Epidermal melanocyte (primary cell): ENCODE measurements around the gene CHIC2.

Source experiments
- DNase-seq: peaks from one replicate; pipeline ENCODE4 v3.0.0; 2011; ENCODE audit warnings: low spot score; ENCODE audit not compliant: insufficient read length

Gene CHIC2

DNA sequence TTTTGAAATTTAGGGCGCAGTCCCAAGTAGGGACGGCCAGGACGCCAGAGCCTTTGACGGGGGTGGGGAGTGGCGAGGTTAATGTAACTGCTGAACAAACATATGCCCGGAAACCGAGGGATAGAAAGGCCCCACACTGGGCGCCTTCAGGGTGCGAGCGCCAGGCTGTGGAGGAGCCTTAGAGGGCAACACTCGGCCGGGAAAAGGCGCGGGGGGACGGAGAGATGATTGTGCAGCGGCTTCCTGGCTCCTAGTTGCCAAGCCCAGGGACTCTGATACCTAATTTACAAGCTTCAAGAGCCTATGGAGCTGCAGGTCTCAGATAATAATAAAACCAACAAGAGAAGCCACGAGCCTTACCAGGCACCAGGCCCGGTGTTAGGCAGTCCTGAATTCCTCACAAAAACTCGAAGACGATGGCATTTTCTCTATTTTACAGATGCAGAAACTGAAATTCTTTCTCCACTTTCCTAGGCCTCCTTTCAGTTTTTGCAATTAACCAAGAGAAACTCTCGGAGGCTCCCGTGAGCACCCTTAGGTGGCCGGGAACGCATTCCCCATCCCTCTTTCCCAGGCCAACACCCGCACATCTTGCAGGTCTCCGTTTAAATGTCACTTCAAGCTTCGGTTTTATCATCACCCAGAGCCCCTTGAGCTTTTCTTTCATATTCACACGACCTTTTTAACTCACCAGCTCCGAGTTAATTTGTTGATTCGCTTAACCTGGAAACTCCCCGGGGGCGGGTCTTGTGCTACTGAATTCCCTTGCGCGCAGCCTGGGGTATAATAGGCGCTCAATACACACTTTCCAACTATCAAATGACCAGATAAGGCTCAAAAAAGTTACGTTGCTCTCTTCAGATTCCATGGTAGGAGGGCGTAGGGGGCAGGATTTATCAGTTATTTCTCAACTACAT is 29.2 kb upstream of the CHIC2 start:
- no peak for DNase-seq

DNA sequence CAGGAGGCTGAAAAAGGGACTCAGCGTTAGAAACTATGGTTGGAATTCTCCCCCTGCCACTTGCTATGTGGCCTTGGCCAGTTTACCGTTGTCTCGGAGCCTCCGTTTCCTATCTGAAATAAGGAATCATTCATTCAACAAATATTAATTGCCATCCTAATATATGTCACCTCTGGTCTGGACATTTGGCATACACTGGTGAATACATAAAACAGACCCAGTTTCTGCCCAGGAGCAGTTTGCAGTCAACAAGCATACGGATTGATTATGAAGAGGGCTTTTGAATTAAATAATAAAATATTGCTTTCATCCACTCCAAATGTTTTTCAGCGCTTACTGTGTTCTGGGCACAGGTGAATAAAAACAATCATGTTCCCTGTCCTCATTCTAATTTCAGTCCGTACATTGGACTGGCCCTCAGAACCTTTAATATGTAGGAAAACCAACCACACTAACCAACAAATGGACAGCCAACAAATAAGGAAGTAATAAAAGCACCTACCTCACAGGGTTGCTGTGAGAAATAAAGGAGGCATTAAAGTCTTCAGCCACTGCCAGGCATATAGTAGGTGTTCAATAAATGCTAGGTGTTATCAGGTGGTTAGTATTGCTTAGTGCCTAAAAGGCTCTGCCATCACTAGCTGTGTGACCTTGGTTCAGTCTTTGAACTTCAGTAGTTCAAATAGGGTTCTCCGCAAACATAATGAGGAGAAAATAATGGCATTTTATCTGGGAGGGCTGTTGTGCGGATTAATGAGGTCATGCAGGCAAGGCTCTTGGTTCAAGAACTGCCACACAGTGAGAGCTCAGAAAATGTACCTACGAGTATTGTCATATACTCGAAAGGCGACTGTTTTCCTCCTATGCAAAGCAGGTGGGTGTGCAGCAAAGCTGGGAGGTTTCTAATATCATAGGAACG is 28.3 kb upstream of the CHIC2 start:
- DNase-seq, result no peak

DNA sequence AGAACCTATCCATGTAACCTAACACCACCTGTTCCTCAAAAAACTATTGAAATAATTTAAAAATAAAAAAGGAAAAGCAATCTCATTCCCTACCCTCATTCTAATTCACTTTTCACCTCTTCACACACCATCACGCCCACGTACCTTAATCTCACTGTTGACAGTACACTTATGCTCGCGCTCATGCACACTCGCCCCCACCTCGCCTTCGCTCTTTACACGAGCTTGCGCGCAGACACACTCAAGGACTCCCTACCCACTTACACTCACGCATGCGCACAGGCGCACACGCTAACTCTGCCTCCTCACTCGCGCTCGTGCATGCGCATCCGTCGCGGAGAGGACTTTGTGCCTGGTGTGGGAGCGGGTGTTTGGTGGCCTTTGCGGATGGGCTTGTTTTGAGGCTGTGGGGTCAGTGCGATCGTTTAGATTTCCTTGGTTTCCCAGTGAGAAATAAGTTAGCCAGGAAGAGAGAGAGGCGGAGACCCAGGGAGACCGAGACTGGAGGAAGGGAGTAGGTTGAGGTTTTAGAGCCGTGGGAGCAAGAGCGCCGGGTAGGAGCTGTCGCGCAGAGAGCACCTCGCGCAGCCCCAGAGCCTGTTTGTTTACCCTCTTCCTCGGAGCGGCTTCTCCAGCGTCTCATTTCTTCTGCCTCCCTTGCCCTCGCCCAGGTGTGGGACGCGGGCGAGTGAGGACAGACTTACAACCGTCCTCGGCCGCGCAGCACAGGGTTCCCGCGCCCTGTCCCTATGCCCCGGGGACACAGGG is 27.4 kb upstream of the CHIC2 start:
- peak; percentile 86 for DNase-seq

DNA sequence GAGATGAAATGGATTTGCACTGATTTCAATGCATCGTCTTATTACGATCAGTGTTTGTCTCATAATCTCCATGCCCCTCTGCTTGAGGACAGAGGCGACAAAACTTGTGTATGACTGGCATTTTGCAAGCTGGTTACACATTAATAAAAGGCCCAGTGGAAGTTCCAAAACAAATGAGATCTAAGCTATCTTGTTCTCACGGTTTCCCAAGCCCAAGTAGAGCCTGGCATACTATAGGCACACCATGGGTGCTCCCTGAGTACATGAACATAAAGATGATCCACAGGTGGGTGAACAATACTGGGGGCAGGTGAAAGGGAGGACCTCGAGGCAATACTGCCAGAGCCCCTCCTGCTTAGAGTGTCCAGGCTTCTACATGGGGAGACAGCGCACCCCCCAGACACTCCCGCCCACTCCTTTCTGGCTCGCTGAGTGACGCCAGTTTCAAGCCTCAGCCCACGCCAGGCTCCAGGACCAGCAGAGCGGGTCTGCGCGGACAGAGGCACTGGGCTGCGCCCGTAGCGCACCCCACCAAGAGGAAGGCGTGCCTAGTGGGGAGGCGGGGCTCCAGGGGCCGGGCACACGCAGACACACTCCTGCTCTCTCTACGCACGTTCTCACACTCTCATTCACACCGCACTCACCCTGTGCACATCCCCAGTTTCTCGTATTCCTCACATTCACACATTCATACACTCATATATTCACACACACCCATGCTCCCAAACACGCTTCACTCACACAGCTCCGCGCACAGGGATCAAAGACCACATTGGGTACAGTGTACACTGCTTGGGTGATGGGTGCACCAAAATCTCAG is 26.6 kb upstream of the CHIC2 start:
- no peak for DNase-seq

DNA sequence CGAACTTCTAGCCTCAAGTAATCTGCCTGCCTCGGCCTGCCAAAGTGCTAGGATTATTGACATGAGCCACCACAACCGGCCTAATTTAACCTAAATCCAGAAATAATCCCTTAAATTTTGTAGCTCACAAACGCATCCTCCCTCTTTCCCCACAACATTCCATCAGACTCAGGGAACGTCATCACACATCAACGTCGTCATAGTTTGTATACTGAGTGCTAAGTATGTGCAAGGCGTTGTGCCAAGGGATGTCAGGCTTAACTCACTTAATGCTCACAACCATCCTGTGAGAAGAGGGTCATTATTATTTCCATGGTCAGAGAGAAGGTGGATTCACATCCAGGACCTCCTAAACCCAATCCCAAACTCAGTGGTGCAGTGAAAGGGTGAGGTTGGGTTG is 26.0 kb upstream of the CHIC2 start:
- DNase-seq, result no peak

DNA sequence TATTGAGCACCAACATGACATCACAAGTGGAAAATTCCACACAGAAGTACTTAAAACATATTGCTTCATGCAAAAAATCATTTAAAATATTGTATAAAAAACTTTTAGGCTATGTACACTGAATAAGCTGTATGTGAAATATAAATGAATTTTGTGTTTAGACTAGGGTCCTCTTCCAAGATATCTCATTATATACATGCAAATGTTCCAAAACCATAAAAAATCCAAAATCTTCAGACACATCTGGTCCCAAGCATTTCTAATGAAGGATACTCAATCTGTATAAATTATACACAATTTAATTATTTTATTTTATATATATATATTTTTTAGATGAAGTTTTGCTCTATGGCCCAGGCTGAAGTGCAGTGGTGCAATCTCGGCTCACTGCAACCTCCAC is 25.5 kb upstream of the CHIC2 start:
- DNase-seq, result no peak

DNA sequence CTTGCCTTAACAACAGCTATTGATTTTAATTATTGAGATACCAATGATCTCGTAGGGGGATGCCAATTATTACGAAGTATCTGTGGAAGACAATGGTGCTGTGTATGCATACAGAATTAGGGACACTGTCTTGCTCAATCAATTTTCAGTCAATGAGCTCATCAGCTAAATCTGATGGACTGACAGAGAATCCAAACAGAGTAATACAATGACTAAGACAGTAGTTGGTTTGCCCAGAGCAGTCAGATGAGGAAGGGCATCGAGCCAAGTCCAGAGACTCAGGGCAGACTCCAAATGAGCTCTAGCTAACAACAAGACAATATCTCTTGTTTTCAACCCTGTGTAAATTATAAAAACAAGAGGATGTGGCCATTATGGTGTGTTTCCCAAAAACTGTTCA is 20.9 kb upstream of the CHIC2 start:
- peak; percentile 79 for DNase-seq

DNA sequence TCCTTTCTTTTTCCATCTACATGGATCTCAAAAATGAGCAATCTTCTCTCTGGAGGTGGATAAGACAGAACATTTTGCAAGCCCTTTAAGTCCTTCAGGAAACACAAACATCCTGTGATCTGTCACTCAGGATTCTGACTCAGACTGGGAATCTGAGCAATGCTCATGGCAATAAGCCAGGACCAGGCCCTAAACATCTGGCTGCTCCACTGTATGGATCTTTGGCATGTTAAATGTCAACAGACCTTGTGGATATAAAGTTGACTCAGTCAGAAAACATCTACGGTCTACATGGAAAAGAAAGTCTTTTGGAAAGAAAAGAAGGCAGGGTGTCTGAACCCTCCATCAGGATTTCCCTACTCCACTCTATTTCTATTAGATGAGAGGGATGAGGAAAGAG is 17.8 kb upstream of the CHIC2 start:
- peak; percentile 51 for DNase-seq

DNA sequence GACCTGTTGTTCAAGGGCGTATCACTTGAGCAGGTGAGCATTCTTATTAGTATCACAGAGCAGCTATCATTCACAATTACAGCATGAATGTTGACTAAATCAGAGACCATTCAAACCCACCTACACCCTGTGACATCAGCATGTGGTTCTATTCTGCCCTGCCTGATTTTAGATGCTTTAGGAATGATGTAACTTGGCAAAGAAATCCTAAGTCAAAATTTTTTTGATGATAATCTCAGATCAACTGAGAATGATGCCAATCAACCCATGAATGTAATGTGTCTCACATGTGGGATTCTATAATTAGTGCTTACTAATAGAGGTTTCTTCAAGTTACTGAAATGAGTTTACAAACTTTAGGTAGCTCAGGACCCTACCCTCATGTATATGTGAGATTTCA is 13.4 kb upstream of the CHIC2 start:
- no peak for DNase-seq

DNA sequence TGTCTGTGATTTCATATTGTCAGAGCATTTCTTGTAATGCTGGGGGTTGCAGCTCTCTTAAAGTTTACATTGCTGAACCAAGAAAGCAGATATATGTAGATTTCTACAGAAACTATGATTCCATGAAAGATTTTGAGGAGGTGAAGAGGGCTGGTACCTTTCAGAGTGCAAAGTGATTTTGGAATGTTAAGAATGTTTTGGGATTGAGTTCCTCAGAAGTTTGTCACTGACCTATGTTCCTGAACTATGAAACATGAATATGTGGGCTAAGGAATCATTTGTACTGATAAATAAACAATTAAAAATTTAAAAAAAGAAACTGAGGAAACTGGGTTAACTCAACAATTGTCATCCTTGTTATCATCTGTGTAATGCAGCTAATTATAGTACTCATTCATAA is 12.3 kb upstream of the CHIC2 start:
- DNase-seq, result no peak

DNA sequence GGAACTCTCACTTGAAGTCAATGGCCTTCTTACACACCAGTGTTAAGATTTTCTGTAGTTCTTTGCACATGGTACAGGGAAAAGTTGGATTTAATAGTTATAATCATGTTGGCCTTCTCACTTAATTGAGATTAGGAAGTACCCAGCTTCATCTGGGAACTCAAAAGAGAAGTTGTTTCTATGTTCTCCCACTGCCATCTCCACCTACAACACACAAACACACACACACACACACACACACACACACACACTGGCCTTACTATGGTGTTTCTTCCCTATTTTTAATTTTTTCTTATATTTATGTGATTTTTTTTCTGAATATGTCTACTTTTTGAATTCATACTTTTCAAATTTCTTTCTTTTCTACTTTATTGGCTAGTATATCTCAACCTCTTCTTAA is 10.0 kb upstream of the CHIC2 start:
- DNase-seq, result no peak

DNA sequence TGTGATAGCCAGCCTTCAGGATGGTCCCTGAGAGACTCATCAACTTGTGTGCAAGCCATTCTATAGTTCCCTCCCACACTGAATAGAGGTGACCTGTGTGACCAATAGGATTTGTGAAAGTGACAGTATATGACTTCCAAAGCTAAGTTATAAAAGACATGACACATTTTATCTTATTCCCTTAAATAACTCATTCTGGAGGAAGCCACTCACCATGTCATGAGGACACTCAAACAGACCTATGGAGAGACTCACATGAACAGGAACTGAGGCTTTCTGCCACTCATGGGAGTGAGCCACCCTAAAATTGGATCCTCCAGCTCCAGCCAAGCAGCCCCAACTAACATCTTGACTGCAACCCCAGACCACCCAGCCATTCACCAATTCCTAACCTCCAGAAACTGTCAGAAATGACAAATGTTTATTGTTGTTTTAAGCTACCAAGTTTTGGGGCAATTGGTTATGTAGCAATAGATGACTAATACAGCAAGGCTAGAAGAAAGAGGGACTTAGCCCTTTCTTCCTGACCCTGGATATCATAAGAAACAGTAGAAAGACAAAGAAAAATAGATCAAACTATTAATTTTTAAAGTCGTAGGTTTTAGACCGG is 9.0 kb upstream of the CHIC2 start:
- no peak for DNase-seq

DNA sequence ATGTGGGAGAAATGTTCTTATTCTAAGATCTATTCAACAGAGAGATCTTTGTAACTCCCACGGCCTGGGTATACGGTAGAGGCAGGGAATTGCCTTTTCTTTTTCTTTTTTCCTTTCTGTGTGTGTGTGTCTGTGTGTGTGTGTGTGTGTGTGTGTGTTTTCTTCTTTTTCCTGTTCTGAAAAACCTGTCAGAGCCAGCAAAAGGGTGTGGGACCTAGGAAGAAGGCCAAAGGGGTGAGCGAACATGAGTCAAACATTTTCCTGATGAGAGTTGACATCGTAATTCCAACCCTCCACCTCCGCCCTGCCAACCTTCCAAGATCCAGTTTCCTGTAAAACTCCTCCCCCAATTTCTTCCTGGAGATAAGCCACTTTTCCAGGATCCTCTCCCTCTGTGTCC is 2.8 kb upstream of the CHIC2 start:
- no peak for DNase-seq

DNA sequence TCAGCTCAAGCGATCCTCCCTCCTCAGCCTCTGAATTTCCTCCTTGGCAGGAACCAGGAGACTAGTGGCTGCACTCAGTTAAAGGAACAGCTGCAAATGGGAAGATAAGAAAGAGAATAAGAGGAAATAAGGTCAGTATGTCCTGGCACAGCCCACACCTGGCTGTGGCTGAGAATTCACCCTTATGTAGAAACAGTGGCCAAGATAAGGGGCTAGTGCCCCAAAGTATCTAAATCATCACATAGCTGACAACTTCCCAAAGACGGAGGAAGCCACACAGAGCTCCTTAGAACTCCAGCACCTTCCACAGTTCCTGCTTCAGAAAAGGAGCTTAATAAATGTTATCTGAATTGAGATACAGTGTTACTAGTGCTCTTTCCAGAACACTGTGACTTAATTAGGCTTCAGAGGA is 2.3 kb upstream of the CHIC2 start:
- no peak for DNase-seq

DNA sequence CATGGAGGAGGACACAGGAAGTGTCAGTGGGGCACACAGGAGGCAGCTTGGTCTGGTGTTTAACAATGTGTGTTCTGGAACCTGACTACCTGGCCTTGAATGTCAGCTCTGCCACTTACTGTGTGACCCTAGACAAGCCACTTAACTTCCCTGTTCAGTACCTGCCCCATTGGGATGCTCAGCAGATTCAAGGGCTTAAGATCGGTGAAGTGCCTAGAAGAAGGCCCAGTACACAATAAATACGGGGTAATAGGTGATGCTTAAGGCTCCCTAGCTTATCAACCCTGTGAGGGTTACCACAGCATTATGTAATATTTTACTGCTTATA is 1.6 kb upstream of the CHIC2 start:
- no peak for DNase-seq

DNA sequence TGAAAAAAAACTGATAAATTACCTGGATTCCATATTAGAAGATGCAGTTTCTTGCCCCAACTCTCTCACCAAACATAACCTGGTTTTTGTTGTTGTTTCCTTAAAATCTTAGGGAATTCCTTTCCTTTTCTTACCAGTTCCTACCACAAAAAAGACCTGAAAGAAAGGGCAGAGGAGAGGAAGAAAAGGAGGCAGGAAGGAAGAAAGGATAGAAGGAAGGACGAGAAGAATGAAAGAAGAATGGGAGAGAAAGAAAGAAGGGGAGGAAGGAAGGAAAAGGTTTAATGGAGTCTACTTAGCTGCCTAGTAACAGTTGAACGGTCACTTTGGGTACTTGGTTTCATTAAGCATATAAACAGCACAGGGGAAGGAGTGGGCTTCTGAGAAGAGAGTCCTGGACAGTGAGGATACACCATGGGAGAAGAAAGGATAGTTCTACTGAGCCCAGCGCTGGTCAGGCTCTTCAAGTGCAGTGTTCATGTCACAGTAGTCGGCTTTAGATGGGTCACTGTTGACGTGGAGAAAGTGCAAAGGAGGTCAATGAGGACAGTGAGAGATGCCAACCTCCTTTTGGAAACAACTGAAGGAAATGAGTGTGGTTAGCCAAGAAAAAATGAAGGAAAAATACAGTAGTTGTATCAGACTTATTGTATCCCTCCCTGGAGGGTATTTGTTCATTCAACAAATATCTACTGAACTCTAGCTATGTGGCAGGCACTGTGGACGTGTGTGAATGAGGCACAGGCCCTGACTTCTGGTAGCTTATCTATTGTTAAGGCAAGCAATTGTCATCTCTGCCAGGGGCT is 1.1 kb upstream of the CHIC2 start:
- no peak for DNase-seq

DNA sequence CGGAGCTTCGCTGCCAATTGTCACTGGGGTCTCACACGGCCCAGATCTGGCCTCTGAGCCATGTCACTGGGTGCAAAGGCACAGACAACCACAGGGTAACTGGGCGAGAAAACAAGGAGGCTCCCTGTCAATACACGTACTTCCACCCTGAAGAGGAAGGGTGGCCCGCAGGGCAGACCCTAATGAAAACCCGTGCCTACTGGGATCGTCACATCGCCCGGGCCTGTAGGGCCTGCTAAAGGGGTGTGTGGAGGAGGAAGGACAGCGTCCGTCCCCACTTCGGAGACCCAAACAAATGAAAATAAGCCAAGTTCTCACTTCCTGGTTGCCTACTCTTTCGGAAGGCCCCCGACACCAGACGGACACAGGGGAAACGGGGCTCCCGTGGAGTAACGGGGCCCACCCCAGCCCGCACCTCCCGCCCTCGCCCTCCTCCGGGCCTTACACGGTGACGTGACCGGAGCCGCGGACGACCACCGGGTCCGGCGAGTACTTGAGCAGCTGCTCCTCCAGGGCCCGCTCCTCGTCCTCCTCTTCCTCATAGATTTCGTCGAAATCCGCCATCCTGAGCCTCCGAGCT is 578 bp downstream of the CHIC2 start:
- no peak for DNase-seq

DNA sequence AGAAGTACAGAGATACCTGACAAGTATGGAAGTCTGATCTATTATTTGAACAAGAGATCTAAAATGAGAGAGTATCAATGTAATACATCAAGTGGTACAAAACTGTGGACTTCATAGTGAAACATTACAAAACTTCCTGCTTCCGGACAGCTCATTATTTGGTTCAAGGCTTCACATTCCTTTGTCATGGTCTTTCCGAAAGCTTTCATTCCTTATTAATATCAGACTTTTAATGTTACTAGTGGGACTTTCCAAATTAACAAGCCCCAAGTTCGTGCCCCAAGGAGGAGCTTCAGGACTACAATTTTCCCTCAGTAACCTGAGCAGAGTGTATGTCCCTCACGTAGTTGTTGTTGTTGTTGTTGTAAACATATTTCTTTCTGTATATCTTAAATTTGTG is 1.2 kb downstream of the CHIC2 start:
- DNase-seq, result no peak

DNA sequence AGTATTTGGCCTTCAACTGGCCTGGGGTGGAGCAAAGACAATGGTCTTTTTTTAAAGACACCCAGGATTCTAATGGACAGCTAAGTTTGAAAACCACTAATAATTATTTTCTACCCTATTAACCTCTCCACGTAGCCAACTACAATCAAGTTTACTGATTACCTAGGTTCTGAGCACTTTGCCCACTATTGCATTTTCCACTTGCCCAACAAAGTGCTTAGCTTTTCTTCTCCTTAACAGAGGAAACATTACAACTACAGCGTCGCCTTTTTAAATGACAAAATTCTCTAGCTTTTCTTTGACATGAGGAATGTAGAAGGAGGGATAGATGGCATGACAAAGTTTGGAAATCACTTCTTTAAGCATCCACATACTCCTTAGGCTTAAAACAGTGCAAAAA is 2.0 kb downstream of the CHIC2 start:
- no peak for DNase-seq
